ENCODE data around the gene B3GALT4. TPM values are rescaled to one million over a fixed set of nuclear protein-coding genes. Genes with fewer than 3 reads are reported as not detected.

Gene B3GALT4
- total RNA-seq, 3 donors from 2014 or later, result 21.6 to 41.7 (median 24.2) TPM

GRCh38 chr6:33290459-33290858 is 13.5 kb downstream of the B3GALT4 start:
- Histone ChIP-seq H3K4me1 (ENCODE audit: low read depth) (peaks cover 18% of the 10 kb centered on the region), H3K9me3 (no peaks in the 10 kb centered on the region), H3K4me3 (no peak overlapping the region), H3K36me3 (ENCODE audit: low read depth) (no peaks in the 10 kb centered on the region)
- TF ChIP-seq, protein P1, sequence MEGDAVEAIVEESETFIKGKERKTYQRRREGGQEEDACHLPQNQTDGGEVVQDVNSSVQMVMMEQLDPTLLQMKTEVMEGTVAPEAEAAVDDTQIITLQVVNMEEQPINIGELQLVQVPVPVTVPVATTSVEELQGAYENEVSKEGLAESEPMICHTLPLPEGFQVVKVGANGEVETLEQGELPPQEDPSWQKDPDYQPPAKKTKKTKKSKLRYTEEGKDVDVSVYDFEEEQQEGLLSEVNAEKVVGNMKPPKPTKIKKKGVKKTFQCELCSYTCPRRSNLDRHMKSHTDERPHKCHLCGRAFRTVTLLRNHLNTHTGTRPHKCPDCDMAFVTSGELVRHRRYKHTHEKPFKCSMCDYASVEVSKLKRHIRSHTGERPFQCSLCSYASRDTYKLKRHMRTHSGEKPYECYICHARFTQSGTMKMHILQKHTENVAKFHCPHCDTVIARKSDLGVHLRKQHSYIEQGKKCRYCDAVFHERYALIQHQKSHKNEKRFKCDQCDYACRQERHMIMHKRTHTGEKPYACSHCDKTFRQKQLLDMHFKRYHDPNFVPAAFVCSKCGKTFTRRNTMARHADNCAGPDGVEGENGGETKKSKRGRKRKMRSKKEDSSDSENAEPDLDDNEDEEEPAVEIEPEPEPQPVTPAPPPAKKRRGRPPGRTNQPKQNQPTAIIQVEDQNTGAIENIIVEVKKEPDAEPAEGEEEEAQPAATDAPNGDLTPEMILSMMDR (IDR thresholded peaks at IDR 0.05), result no peak
- ATAC-seq (no peak), DNase-seq (no peak)
- intact Hi-C loops (cut with DNase I, micrococcal nuclease), result no loop called here

DNA sequence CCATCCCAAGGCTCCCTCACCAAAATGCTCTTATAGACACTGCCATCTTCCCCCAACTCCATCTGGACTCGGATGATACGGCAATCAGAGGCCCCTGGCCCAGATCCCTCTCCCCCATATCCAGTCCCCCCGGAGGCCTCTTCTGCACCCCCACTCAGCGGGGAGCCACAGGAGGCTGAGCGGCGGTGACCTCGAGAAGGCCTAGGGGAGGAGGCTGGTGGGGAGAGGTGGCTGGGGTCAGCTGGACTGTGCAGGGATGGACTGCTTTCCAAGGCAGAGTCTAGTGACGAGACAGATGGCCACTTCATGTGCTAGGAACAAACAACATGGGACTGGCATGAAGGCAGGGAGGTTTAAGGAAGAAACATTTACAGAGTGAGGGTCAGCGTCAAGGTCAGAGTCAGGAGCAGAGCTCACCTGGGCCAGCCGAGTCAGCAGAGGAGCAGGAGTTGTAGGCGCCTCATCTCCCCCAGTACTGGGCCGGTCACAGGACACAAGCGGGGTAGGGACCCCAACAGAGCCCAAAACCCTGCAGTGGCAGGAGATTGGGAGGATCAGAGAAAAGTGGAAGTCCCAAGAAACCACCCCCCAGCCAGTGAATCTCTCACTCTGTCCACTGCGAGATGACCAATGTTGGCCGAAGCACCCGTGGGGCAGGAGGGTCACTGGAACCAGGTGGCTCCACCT is 16.2 kb downstream of the B3GALT4 start:
- Histone ChIP-seq H3K9me3 (no peaks in the 10 kb centered on the region), H3K36me3 (ENCODE audit: low read depth) (no peaks in the 10 kb centered on the region), H3K4me3 (no peak overlapping the region), H3K4me1 (ENCODE audit: low read depth) (peaks cover 21% of the 10 kb centered on the region)
- intact Hi-C loops (cut with DNase I, micrococcal nuclease), result no loop called here
- TF ChIP-seq, protein P1 (IDR thresholded peaks at IDR 0.05), result no peak
- ATAC-seq (no peak), DNase-seq (no peak)

GRCh38 chr6:33294086-33294823 is 17.3 kb downstream of the B3GALT4 start:
- Histone ChIP-seq H3K4me1 (ENCODE audit: low read depth) (peaks cover 19% of the 10 kb centered on the region), H3K9me3 (no peaks in the 10 kb centered on the region), H3K36me3 (ENCODE audit: low read depth) (no peaks in the 10 kb centered on the region), H3K4me3 (no peak overlapping the region)
- TF ChIP-seq, protein P1 (IDR thresholded peaks at IDR 0.05), result no peak
- DNase-seq (no peak), ATAC-seq (no peak)
- intact Hi-C loops (cut with DNase I, micrococcal nuclease), result no loop called here

- intact Hi-C loops (cut with DNase I, micrococcal nuclease), result no loop called here
- no peak overlapping the region for H3K4me3 ChIP-seq
- ATAC-seq (no peak), DNase-seq (peak in 1 of 3 donors; percentile 33)
- TF ChIP-seq, protein P1 (IDR thresholded peaks at IDR 0.05), result no peak
- no peaks in the 10 kb centered on the region for H3K36me3 ChIP-seq (ENCODE audit: low read depth)
- H3K4me1 ChIP-seq (ENCODE audit: low read depth), result peaks cover 19% of the 10 kb centered on the region
- H3K9me3 ChIP-seq, result no peaks in the 10 kb centered on the region
Observed at GRCh38 chr6:33295621-33296369, 18.9 kb downstream of the B3GALT4 start.

DNA sequence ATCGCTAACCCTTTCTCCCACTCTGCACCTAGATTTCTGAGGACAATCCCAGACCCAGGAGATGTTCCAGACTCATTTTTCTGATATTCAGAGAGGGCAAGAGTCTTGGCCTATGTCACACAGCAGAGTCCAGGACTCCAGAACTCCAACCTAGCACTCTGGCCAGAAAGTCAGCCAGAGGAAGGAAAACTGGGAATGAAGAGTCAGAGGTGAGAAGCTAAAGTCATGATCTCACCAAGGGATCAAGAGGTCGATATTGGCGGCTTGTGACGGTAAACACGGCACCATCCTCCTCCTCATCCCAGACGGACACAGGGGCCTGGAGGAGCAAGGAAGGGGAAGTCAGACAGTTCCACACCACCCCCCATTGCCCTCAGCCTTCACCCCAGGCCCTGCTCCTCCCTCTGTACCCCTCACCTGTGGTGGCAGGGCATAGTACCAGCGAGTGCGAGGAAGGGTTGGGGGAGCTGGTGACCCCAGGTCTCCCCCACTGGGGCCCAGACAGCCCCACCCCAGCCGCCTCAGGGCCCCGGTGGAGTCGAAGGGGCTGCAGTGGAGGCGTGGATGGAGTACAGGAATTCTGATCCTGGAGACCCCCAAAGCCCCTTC is 20.0 kb downstream of the B3GALT4 start:
- TF ChIP-seq, protein P1 (IDR thresholded peaks at IDR 0.05), result no peak
- Histone ChIP-seq H3K36me3 (ENCODE audit: low read depth) (no peaks in the 10 kb centered on the region), H3K4me3 (no peak overlapping the region), H3K4me1 (ENCODE audit: low read depth) (peaks cover 17% of the 10 kb centered on the region), H3K9me3 (no peaks in the 10 kb centered on the region)
- intact Hi-C loops (cut with DNase I, micrococcal nuclease), result no loop called here
- DNase-seq (peak in 1 of 3 donors; percentile 41), ATAC-seq (no peak)
